NCI-H2107 (cell line): ENCODE results near the gene THSD4.

Experiments used
- DNase-seq: peaks from one replicate; lab custom pipeline; 2025; lab: John Stamatoyannopoulos, UW

Gene THSD4

DNA sequence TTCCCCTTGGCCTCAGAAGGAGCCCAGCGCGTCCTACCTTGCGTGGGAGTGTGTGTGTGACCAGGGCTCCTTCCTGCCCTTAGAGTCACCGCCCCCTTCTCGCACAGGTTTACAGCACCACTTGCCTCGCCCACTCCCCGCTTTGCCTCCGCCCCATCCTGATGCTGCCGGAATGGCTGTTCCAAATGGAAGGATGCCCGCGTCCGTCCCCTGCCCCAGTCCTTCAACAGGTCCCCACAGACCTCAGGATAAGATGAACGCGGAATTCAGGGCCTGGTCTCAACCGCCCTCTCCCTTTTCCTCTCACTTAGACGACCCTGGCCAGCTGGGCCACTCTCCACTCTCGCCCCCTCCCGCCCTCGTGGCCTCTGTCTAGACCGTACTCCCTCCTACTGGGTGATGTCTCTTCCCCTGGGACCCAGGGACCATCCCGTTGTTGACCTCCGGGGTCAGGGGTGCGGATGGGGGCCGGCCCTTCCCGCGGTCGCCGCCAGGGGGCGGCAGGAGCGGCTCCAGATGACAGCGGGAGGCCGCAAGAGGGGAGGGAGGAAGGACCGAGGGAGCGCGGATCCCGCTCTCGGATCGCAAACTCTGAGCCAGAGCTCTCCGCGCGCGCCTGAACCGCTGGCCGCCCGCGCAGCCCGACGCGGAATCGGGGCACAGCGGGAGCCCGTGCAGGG lies at the start of gene THSD4:
TSS of gene THSD4 (plus strand) at position 585 of the 680 bp plus-strand sequence.
- DNase-seq: no peak

DNA sequence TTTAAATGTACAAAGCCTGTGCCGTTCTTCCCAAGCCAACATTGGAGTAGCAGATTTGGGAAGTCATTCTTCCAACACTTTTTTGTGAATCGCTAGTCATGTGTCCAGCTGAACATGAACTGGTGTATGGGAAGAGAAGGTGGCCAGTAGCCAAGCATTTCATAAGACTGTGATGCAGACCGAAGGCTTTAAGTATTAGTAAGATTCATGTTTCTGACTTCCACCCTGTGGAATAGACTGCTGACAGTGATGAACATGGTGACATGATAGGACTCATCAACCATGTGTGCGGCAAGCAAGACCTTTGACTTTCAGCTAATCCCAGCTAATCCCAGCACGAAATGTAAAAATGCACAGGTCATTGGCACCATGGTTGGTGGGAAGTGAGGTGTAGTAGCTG lies 48.3 kb upstream of the THSD4 start:
- DNase-seq: no peak

GRCh38 chr15:71069693-71070092 lies 45.6 kb upstream of the THSD4 start:
- DNase-seq: no peak

GRCh38 chr15:71071529-71071928 lies 43.7 kb upstream of the THSD4 start:
- DNase-seq: no peak

DNA sequence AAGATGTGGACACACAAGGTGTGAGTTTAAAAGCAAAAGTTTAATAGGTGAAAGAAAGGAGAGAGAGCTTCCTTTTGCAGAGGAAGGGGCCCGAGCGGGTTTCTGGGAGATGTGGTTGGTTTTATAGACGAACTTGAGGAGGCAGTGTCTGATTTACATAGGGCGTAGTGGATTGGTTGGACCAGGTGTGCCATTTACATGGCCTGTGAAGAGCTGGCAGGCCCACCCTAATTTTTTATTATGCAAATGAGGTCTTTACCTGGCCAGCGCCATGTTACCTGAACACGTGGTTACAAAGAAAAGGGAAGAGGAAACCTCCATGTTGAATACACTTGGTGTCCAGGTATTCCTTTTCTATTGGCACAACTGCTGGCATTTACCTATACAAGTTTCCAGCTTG lies 42.8 kb upstream of the THSD4 start:
- no peak for DNase-seq

DNA sequence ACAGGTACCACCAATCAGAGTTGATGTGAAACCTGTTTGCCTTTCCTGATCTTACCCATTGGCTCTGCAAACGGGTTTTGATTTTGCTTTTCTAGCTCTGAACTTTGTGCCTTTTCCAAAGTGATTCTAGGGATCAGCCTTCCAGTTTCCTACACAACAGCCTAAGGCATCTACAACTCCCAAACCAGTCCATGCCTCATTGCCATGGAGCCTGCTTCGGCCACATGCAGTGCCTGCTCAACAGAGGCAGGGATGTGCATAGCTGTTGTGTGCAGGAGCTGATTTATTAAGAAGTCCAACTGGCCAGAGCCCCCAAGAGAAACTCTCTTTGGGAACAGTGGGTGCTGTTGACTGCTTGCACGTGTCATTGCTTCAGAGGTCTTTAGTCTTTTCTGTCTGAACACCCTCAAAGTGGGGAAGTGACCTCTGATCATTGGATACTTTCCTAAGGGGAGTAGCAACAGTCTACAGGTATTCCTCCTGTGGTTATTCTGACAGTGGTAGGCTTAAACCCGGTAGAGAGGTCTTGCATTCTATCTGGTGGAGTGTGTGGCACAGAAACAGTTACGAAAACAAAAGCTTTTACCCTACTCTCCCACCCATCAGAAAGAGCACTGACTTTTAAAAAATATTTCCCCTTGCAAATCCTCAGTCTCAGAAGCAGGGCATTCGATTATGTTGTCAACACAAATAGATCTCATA lies 36.6 kb upstream of the THSD4 start:
- no peak for DNase-seq

DNA sequence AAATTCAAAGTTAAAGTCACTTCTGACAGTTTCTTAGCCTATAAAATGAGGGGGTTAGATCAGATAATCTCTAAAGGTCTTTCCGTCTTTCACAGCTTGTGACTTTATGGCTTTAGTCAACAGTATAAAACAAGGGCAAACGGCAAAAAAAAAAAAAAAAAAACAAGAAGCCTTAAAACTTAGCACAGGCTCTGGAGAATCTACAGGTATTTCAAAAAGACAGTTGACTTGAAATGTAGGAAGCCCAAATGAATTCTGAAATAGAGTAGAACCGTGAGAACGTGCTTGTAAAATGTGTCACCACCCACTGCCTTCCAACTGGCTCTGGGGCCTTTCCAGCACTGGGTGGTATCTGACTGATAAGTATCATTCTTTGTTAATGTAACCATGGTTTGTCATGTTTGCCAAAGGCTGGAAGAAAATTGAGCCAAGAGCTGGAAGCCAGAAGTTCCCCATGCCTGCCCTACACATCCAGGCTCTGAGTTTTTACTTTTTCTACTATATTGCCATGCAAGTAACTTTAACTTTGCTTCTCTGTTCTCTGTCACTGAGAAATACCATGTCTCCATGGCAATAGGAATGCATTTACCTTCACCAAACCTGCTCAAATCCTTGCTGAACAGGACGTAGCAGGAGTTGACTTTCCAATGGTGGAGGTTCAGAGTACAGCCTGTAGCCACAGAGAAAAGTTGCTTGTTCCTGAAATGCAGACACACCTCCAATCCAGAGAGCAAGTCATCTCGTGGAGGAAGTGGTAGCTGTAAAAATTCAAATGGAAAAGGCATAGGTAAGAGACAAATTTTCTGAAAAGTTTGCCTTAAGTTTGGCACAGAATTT lies 35.8 kb upstream of the THSD4 start:
- DNase-seq: no peak

DNA sequence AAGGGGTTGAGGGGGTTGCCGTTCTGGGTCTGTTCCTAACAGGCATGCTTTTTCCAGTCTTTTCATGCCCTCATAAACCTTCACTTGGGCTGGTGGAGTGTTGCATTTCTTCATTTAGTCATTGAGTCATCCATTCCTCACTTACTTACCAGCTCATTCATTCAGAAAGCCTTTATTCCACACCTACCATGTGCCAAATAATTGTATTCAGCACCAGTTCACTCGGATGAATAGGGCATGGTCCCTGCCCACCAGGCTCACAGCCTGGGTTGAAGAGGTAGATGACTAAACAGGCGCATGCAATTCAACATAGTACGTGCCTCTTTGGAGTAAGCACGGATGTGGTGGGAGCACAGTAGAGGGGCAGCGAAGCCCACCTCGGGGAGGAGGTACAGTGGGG lies 35.1 kb upstream of the THSD4 start:
- DNase-seq: no peak

DNA sequence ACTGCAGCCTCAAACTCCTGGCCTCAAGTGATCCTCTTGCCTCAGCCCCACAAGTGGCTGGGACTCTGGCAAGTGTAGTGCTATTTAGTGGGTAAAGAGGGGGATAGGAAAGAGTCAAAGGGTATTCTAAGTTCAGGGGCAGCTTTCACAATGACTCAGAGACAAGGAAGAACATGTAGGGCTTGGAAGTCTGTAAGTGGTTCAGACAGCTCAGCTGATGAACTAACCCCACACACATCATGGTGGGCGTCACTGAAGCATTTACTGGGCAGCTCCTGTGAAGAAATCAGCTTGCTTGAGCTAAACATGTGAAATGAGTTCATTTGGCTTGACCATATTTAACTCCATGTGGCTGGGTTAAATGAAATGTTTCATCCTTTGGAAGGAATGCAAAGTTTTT lies 34.6 kb upstream of the THSD4 start:
- no peak for DNase-seq

DNA sequence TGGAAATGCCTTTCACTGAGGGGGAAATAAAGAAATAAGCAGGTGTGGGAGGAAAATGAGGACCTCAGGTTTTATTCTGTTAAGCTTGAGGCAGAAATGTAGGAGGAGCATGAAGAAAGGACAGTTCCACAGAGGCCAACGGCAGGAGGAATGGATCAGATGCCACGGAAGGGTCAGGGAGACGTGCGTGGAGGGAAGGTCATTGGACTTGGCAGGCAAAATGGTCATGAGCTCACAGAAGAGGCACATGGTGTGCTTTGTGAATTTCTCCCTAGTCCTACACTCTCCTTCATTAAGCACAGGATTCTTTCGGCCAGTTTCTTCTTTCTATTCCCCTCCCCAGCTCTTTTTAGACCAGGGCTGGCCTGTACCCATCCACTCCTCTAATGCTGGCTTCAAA lies 32.5 kb upstream of the THSD4 start:
- DNase-seq: no peak

GRCh38 chr15:71083349-71083748 lies 31.9 kb upstream of the THSD4 start:
- no peak for DNase-seq

GRCh38 chr15:71084264-71084663 lies 31.0 kb upstream of the THSD4 start:
- DNase-seq: no peak

- no peak for DNase-seq
These were observed 29.5 kb upstream of the THSD4 start for GRCh38 chr15:71085809-71086208.

GRCh38 chr15:71088155-71088554 lies 27.1 kb upstream of the THSD4 start:
- DNase-seq: no peak

- DNase-seq: no peak
These were observed 26.6 kb upstream of the THSD4 start for GRCh38 chr15:71088683-71089082.

DNA sequence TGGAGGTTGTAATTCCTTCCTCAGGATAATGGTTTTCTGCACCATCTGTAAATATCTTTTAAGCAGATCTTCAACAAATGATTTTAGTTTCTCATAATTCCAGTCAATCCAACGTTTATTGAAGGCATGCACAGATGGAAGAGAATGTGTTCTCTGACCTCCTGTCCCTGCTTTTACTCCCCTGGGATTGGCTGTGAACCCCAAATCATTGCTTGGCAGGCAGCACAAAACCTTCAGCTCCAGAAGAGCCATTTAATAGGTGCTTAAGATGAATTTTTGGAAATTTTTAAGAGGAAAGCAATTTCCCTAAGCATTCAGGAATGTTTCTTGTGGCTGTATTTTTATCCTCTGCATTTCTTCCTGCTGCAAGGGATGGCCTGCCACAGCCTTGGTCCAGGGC lies 25.5 kb upstream of the THSD4 start:
- DNase-seq: no peak

GRCh38 chr15:71091601-71092000 lies 23.7 kb upstream of the THSD4 start:
- DNase-seq: no peak

DNA sequence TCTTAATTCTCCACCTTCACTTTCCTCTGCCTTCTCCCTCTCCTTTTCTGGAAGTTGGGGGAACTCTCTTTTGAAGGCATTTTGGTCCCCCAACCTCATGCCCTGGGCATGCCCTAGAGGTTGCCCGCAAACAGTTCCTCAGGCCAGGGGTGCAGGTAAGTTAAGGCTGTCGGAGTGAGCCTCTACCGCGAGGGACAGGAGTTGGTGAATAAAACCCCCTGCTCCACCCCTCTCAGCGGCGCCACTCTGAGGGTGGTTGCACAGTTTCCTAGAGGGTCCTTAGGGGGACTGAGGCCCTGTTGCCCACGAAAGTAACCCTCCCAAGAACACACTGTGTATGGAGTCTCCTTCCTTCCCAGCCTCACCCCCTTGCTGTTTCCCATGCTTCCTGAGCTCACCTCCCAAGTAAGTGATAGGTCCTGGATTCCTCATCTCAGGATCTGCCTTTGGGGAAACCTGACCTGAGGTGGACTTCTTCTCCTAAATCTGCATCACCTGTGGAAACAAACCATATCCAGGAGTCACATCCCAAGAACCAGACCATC lies 23.1 kb upstream of the THSD4 start:
- DNase-seq: no peak

DNA sequence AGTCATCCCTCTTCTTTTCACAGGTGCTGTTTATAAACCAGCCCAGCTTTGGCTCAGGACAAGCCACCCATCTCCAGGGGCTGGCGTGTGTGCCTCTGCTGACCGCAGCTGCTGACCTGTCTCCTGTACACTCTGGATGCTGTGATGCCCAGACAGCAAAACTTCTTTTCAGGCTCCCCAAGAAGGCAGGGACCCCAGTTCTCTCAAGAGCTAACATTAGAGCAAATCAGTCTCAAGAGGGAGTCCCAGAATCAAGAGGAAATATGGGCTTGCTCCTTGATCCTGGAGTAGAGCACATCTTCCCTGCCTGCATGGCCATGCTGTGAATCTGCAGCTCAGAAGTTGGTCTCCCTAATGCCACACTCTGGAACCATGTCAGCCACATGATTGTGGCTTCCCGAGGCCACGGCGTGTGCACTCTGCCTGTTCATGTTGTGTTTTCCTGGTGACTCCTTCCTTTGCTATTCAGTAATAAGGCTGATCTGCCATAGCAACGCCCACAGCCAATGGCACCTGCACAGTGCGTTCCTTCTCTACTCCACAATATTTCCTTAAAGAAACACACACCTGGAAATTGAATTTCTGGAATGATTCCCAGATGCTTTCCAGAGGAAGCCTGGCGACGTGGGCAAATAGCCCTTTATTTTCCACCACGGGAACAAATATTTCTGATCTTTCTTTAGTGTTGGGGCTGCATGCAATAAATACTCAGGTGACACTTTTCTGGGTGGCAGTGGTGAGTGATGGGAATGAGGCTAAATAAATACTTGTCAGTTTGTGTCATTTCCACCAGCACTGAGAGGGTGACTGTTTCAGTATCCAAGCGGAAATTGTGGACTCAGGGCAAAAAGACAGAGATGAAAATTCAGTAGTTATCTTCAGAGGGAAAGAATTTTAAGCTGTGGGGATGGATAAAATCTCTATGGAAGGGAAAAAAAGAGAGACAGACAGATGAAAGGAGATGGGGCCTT lies 21.9 kb upstream of the THSD4 start:
- DNase-seq: no peak

DNA sequence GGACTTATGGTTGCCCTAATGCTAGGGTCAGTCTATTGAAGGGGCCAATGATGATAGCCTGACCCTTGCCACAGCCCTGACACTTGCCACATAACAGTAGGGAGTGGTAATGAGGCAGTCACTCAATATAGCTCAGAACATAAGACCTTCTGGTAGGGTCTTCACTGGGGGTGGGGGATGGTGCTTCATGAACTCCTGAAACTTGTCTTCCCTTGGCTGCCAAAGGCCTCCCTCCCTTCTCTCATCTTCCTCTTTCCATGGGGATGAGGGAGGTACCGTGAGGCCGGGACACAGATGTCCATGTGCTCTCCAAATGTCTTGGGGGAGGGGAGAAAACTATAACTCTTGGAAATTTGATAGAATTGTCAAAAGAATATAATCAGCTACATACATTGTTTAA lies 21.1 kb upstream of the THSD4 start:
- DNase-seq: no peak

DNA sequence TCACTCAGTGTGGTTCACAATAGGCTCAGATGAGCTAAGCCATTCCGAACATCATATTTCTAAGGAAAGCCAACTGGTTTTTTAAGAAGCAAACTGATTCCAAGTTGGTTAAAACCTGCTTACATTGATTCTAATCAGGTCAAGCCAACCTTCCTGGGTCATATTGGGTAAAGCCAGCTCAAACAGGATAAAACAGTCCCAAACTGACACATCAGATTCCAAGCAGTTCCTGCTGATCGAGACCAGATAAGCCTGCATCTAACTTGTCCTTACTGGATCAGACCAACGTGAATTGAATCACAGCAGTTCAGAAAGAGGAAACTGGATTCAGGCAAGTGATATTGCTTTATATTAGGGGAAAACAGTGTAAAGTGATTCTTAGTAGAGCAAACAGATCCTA lies 18.6 kb upstream of the THSD4 start:
- DNase-seq: no peak

- no peak for DNase-seq
These were observed 17.4 kb upstream of the THSD4 start for GRCh38 chr15:71097890-71098289.
